Ascending aorta (tissue), 2 donors: ENCODE results near the gene ESPNL. TPM values are rescaled to one million over a fixed set of nuclear protein-coding genes. Genes with fewer than 3 reads are reported as not detected.

Source experiments
- DNase-seq, 2 donors: peaks; one replicate each; pipeline ENCODE4 v3.0.0-alpha.2; 2019; ENCODE audit warnings: low spot score in 2 of 2
- H3K27ac ChIP-seq, 2 donors: fragments of 200-600 bp; sonication (generic); one replicate each; pipeline ENCODE4 v1.5.1; 2016 to 2017; ENCODE audit warnings: mild to moderate bottlenecking in 1 of 2
- H3K27me3 ChIP-seq: fragments of 200-600 bp; sonication (generic); one replicate; pipeline ENCODE4 v1.5.1; 2017
- H3K36me3 ChIP-seq, 2 donors: fragments of 200-600 bp; sonication (generic); one replicate each; pipeline ENCODE4 v1.5.1; 2016
- H3K4me1 ChIP-seq, 2 donors: fragments of 200-600 bp; sonication (generic); one replicate each; pipeline ENCODE4 v1.5.1; 2016 to 2017; ENCODE audit warnings: mild to moderate bottlenecking in 1 of 2
- H3K4me3 ChIP-seq, 2 donors: fragments of 200-600 bp; sonication (generic); one replicate each; pipeline ENCODE4 v1.5.1; 2016 to 2017; ENCODE audit warnings: mild to moderate bottlenecking in 1 of 2
- H3K9me3 ChIP-seq, 2 donors: fragments of 200-600 bp; sonication (generic); one replicate each; pipeline ENCODE4 v1.5.1; 2016
- CTCF ChIP-seq, 3 experiments: fragments of 200-600 bp in 2 of 3; fragments of 450-650 bp in 1 of 3; sonication (generic) in 2 of 3; IDR thresholded peaks; one replicate each; pipeline ENCODE4 v1.5.1; 2016 to 2019; ENCODE audit warnings: antibody characterized with exemption in 3 of 3, mild to moderate bottlenecking in 1 of 3, moderate library complexity in 1 of 3
- intact Hi-C: fragments of 100-400 bp; cut with DNase I; formaldehyde crosslinking; loops from one replicate; pipeline ENCODE4 v1.15.1; 2023
- total RNA-seq: library from RNA; depleted of rRNA; stranded (reverse); fragments of >200 nt; gene quantifications from one replicate; pipeline ENCODE4 v1.1.0, GENCODE V29; 2016

The ESPNL gene
- total RNA-seq, 1 donor from 2014 or later: not detected

- Histone ChIP-seq H3K36me3 (no peaks in the 10 kb centered on the region), H3K27ac (no peak overlapping the region), H3K4me3 (no peak overlapping the region), H3K9me3 (no peaks in the 10 kb centered on the region), H3K4me1 (no peaks in the 10 kb centered on the region), H3K27me3 (no peaks in the 10 kb centered on the region)
- no peak for TF ChIP-seq CTCF (IDR thresholded peaks at IDR 0.05)
- intact Hi-C loops: no loop called here
- DNase-seq: no peak
Observed at GRCh38 chr2:238095143-238095542, 5.0 kb upstream of the ESPNL start.

- TF ChIP-seq CTCF (IDR thresholded peaks at IDR 0.05): no peak
- intact Hi-C loops: no loop called here
- DNase-seq: no peak
- H3K27ac ChIP-seq: no peak overlapping the region
- H3K36me3 ChIP-seq: no peaks in the 10 kb centered on the region
- no peaks in the 10 kb centered on the region for H3K27me3 ChIP-seq
- no peaks in the 10 kb centered on the region for H3K9me3 ChIP-seq
- H3K4me1 ChIP-seq: no peaks in the 10 kb centered on the region
- no peak overlapping the region for H3K4me3 ChIP-seq
Observed at GRCh38 chr2:238096311-238097011, 3.7 kb upstream of the ESPNL start.

- no peaks in the 10 kb centered on the region for H3K4me1 ChIP-seq
- H3K27ac ChIP-seq: no peak overlapping the region
- no peaks in the 10 kb centered on the region for H3K9me3 ChIP-seq
- H3K4me3 ChIP-seq: no peak overlapping the region
- H3K27me3 ChIP-seq: no peaks in the 10 kb centered on the region
- H3K36me3 ChIP-seq: no peaks in the 10 kb centered on the region
- DNase-seq: peak in 1 of 2 donors; percentile 51
- no peak for TF ChIP-seq CTCF (IDR thresholded peaks at IDR 0.05)
- intact Hi-C loops: no loop called here
Observed at GRCh38 chr2:238097201-238097987, 2.7 kb upstream of the ESPNL start.

GRCh38 chr2:238097988-238098871 is 1.9 kb upstream of the ESPNL start:
- peak in 1 of 2 donors; percentile 63 for DNase-seq
- intact Hi-C loops: no loop called here
- Histone ChIP-seq H3K27ac (no peak overlapping the region), H3K4me1 (no peaks in the 10 kb centered on the region), H3K36me3 (no peaks in the 10 kb centered on the region), H3K9me3 (no peaks in the 10 kb centered on the region), H3K4me3 (no peak overlapping the region), H3K27me3 (no peaks in the 10 kb centered on the region)
- no peak for TF ChIP-seq CTCF (IDR thresholded peaks at IDR 0.05)

- Histone ChIP-seq H3K27ac (no peak overlapping the region), H3K27me3 (no peaks in the 10 kb centered on the region)
Observed at GRCh38 chr2:238098901-238099713, 1.0 kb upstream of the ESPNL start.

More at GRCh38 chr2:238098901-238099713, 1.0 kb upstream of the ESPNL start:
- intact Hi-C loops: no loop called here
- no peaks in the 10 kb centered on the region for H3K9me3 ChIP-seq
- no peak overlapping the region for H3K4me3 ChIP-seq
- H3K36me3 ChIP-seq: no peaks in the 10 kb centered on the region
- TF ChIP-seq CTCF (IDR thresholded peaks at IDR 0.05): no peak
- DNase-seq: peak in 1 of 2 donors; percentile 47
- H3K4me1 ChIP-seq: no peaks in the 10 kb centered on the region
